A673 (cell line): ENCODE results near the gene FBXW12. TPM values are rescaled to one million over a fixed set of nuclear protein-coding genes. Genes with fewer than 3 reads are reported as not detected.
"Not testable (repeated sequence)": the region's sequence is repeated elsewhere in the genome, so short reads cannot be mapped to it uniquely, and the experiment has no call there.

ENCODE experiments used
- BruUV-seq: library from RNA; stranded (reverse); fragments of 400-500 nt; replicated peaks from 2 replicates; lab custom pipeline; 2021; lab: Mats Ljungman, UMichigan
- CTCF ChIA-PET: fragments of 300-600 bp; sonication (Branson Sonifier 250); formaldehyde crosslinking; loops from one replicate; lab custom pipeline; 2022; ENCODE audit warnings: antibody characterized with exemption; lab: Charles Lee
- POLR2A ChIA-PET: fragments of 300-600 bp; sonication (Branson Sonifier 250); formaldehyde crosslinking; loops from one replicate; lab custom pipeline; 2022; ENCODE audit warnings: antibody characterized with exemption; ENCODE audit not compliant: low non-redundant PET; lab: Charles Lee
- DNase-seq: peaks from one replicate; pipeline ENCODE4 v3.0.0-alpha.2; 2015; ENCODE audit warnings: low spot score
- H3K27ac ChIP-seq: fragments of 200-600 bp; sonication (generic); 2 replicates; pipeline ENCODE4 v1.5.1; 2016; ENCODE audit warnings: mixed run types, low read depth, mild to moderate bottlenecking, mixed read lengths, antibody characterized with exemption, low read length; ENCODE audit not compliant: poor library complexity, severe bottlenecking
- H3K27me3 ChIP-seq: fragments of 200-600 bp; sonication (generic); replicated peaks from 2 replicates; pipeline ENCODE4 v1.6.1; 2017; ENCODE audit warnings: mixed run types, low read depth, mild to moderate bottlenecking, mixed read lengths, antibody characterized with exemption, low read length; ENCODE audit not compliant: insufficient read depth, poor library complexity
- H3K36me3 ChIP-seq: fragments of 200-600 bp; sonication (generic); 2 replicates; pipeline ENCODE4 v1.6.1; 2016; ENCODE audit warnings: mixed run types, mild to moderate bottlenecking, mixed read lengths, antibody characterized with exemption, low read length; ENCODE audit not compliant: insufficient read depth, poor library complexity, severe bottlenecking
- H3K4me1 ChIP-seq: fragments of 200-600 bp; sonication (generic); 2 replicates; pipeline ENCODE4 v1.6.1; 2017; ENCODE audit warnings: mixed run types, mild to moderate bottlenecking, mixed read lengths, antibody characterized with exemption, low read length; ENCODE audit not compliant: insufficient read depth, poor library complexity, severe bottlenecking
- H3K4me3 ChIP-seq: fragments of 200-600 bp; sonication (generic); 2 replicates; pipeline ENCODE4 v1.5.1; 2016; ENCODE audit warnings: low read depth, mixed run types, mild to moderate bottlenecking, mixed read lengths, low read length; ENCODE audit not compliant: poor library complexity, severe bottlenecking
- H3K9me3 ChIP-seq: fragments of 200-600 bp; sonication (generic); 2 replicates; pipeline ENCODE4 v1.6.1; 2016; ENCODE audit warnings: mixed run types, low read depth, mild to moderate bottlenecking, mixed read lengths, antibody characterized with exemption, low read length; ENCODE audit not compliant: poor library complexity, severe bottlenecking
- EZH2 ChIP-seq: fragments of 200-600 bp; sonication (generic); IDR thresholded peaks from 2 replicates; pipeline ENCODE4 v1.6.1; 2017; ENCODE audit warnings: borderline replicate concordance, low read depth, mild to moderate bottlenecking, mixed read lengths, antibody characterized with exemption, low read length; ENCODE audit not compliant: poor library complexity, severe bottlenecking
- intact Hi-C: fragments of 100-400 bp; cut with micrococcal nuclease; formaldehyde crosslinking; loops from one replicate; pipeline ENCODE4 v1.10.0; 2022; ENCODE audit not compliant: unreplicated experiment
- total RNA-seq: library from RNA; stranded (reverse); gene quantifications from 2 replicates; pipeline ENCODE4 v1.2.3, GENCODE V29; 2021
- TF ChIP-seq, protein P1 (sequence below): fragments of 300-800, 200-600 bp; sonication (generic); conservative IDR thresholded peaks from 2 replicates; pipeline ENCODE4 v1.5.1; 2017; ENCODE audit warnings: low read depth, mild to moderate bottlenecking, antibody characterized with exemption, low read length, moderate library complexity, mixed read lengths

Gene FBXW12
- total RNA-seq, 1 experiment from 2014 or later = 0.60 TPM

DNA sequence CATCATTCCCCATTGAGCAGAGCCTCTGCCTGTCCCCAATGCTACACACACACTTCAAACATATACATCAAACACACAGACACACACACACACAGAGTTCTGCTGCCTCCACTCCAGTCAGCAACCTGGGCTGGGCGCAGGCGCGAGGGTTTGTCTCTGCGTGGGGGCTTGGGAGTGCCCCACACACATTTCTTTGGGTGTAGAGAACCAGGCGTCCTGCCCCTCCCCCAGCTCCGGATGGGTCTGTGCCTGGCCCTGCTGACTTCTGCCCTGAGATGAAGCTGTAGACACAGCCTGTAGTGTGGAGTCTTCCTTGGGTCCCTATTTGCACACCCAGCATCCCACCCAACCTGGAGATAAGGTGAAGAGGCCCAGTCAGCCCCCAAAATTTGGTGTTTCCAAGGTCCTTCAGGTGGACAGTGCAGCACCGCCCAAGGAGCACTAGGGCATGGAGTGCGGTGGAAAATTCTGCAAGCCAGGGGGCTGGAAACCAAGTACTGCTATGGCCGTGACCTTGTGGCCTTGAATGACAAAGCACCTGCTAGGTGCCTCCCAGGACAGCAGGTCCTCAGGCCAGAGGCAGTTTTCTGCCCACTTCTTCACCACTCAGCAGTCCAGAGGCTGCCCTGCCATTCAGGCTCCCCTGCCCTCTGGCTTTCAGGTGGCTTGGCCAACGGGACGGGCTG is 26.8 kb downstream of the FBXW12 start:
- POLR2A ChIA-PET = no interaction called here
- Histone ChIP-seq H3K36me3 (no peaks in the 10 kb centered on the region), H3K9me3 (no peaks in the 10 kb centered on the region), H3K27me3 (no peaks in the 10 kb centered on the region), H3K4me3 (no peak overlapping the region), H3K4me1 (no peaks in the 10 kb centered on the region), H3K27ac (no peak overlapping the region)
- no peak for TF ChIP-seq EZH2
- TF ChIP-seq, protein P1, sequence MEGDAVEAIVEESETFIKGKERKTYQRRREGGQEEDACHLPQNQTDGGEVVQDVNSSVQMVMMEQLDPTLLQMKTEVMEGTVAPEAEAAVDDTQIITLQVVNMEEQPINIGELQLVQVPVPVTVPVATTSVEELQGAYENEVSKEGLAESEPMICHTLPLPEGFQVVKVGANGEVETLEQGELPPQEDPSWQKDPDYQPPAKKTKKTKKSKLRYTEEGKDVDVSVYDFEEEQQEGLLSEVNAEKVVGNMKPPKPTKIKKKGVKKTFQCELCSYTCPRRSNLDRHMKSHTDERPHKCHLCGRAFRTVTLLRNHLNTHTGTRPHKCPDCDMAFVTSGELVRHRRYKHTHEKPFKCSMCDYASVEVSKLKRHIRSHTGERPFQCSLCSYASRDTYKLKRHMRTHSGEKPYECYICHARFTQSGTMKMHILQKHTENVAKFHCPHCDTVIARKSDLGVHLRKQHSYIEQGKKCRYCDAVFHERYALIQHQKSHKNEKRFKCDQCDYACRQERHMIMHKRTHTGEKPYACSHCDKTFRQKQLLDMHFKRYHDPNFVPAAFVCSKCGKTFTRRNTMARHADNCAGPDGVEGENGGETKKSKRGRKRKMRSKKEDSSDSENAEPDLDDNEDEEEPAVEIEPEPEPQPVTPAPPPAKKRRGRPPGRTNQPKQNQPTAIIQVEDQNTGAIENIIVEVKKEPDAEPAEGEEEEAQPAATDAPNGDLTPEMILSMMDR = no peak
- BruUV-seq = no TSS peak
- no peak for DNase-seq
- CTCF ChIA-PET = no interaction called here
- intact Hi-C loops = no loop called here

DNA sequence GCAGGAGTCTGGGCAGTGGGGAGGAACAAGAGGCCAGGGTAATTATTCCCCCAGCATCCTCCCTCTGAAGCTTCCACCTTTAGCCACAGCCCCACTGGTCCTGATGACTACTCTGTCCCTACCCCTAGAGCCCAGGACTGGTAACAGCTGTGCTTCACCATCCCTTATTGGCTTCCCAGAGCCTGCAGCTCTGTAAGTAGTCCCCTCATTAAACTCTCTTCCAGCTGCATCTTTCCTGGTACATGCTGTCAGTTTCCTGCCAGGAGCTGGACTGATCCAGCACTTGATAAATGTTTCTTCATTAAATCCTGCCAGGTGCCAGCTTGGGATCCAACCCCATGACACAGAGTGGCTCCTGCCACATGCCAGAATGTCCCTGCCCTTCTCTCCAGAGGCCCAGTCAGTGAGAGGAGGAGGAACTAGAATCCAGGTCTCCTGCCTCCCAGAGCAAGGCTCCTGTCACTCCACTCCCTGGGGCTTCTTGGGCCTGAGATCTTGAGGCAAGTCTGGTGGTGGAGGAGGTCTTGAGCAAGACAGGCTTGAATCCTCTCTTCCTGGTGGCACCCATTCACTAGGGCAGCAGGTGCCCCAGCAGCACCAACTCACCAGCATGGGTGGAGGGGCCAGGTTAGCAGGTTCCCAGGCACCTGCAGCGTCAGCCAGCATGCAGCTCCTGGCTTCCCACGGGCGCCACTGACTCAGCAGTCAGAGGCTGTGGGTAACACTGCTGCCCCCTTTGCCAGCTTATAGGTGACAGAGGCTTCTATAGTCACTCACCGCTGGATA is 27.6 kb downstream of the FBXW12 start:
- H3K9me3 ChIP-seq = no peaks in the 10 kb centered on the region
- DNase-seq = no peak
- no peaks in the 10 kb centered on the region for H3K4me1 ChIP-seq
- ChIA-PET CTCF (interaction anchor here (2.0 kb wide), 1 partner anchor 36 kb away, joined by 23 read pairs; no protein-coding TSS in a partner anchor), POLR2A (no interaction called here)
- no peaks in the 10 kb centered on the region for H3K27me3 ChIP-seq
- no peak overlapping the region for H3K4me3 ChIP-seq
- H3K36me3 ChIP-seq = no peaks in the 10 kb centered on the region
- intact Hi-C loops = loop anchor here (5.0 kb wide), 1 partner anchor 38 kb away; no protein-coding TSS in a partner anchor
- TF ChIP-seq, protein P1 = no peak
- no peak for TF ChIP-seq EZH2
- H3K27ac ChIP-seq = no peak overlapping the region
- BruUV-seq = no TSS peak

DNA sequence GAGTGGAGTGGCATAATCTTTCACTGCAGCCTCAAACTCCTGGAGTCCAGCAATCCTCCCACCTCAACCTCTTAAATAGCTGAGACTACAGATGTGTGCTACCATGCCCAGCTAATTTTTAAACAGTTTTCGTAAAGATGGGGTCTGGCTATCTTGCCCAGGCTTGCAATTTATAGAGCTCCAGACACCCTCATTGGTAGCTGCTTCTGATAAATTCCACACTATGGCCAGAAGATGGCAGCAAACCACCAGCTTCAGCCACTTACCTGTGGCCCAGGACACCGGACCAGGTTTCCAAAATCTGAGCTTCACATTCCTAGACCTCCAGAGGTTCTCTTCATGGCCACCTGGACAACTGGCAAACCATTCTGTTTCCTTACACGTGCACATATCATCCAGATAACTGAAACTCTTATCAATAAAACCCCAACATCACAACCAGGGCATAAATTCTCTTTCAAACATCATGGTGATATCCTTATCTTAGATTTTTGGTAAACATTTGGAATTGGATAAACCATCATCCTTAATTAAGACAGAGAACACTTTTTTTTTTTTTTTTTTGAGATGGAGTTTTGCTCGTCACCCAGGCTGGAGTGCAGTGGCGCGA is 28.9 kb downstream of the FBXW12 start:
- POLR2A ChIA-PET = no interaction called here
- Histone ChIP-seq H3K4me3 (no peak overlapping the region), H3K27me3 (no peaks in the 10 kb centered on the region), H3K27ac (no peak overlapping the region), H3K36me3 (no peaks in the 10 kb centered on the region), H3K4me1 (no peaks in the 10 kb centered on the region), H3K9me3 (no peaks in the 10 kb centered on the region)
- no peak for TF ChIP-seq EZH2
- TF ChIP-seq, protein P1 = peak; percentile 57
- BruUV-seq = no TSS peak
- peak; percentile 44 for DNase-seq
- intact Hi-C loops = loop anchor here (5.0 kb wide), 1 partner anchor 36 kb away; no protein-coding TSS in a partner anchor
- CTCF ChIA-PET = interaction anchor here (0.6 to 2.0 kb wide), 8 partner anchors 32 to 607 kb away, joined by 3 to 23 read pairs (median 4); partner anchors contain the start of gene CCDC51

GRCh38 chr3:48401434-48401901 is 29.4 kb downstream of the FBXW12 start:
- H3K9me3 ChIP-seq, DNase-seq, POLR2A ChIA-PET, H3K4me1 ChIP-seq, H3K27ac ChIP-seq, BruUV-seq, H3K4me3 ChIP-seq, H3K27me3 ChIP-seq, H3K36me3 ChIP-seq: not testable (repeated sequence)
- intact Hi-C loops = loop anchor here (5.0 kb wide), 1 partner anchor 36 kb away; no protein-coding TSS in a partner anchor
- CTCF ChIA-PET = interaction anchor here (0.7 to 2.0 kb wide), 6 partner anchors 32 to 606 kb away, joined by 3 to 23 read pairs (median 4); partner anchors contain the start of gene CCDC51
